Measurements from ENCODE around the gene TMEM107. TPM values are rescaled to one million over a fixed set of nuclear protein-coding genes. Genes with fewer than 3 reads are reported as not detected.

TMEM107 gene
- total and polyA plus RNA-seq, 10 of the 15 experiments (the other 5 are each of a cell fraction or from before 2014, with no cell fraction given): 7.9 to 38.7 (median 22.9) TPM

DNA sequence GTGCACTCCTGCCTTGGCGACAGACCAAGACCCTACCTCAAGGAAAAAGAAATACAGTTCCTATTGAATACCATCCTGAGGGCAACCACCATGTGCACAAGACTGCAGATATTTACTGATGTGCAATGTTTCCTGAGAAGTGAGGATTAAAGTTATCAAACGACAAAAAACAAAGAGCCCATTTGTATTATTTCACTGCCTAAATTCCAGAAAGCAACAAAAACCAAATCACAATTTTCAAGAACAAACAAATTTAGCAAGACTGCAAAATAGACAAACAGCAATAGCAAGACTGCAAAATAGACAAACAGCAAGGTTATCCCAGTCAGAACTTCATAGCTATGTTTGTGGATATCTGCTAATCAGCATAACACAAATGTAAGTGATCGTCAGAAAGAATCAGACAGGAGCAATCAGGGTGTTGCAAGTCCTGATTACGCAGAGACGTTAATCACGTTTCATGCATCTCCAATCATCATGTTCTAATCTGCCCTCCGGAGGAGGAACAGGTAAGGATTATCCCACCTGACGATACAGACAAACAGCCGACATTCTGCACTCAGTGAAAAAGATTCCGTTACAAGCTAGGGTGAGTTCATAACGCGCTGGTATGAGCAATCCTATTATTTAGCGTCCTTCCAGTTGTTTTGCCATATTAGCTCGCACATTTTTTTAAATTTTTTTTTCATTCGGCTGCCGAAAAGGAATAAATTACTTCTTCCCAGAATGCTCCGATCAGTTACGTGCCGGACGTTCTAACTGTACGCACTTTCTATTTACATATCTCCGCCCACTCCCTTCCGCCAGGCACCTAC lies 2.9 kb downstream of the TMEM107 start (continued):
- TF ChIP-seq SP1 (IDR thresholded peaks at IDR 0.05; ENCODE audit: low read depth, low read length) (peak; percentile 79), IRF4 (IDR thresholded peaks at IDR 0.05; ENCODE audit: low read depth, low read length) (peak; percentile 87), NFYA (IDR thresholded peaks at IDR 0.05; ENCODE audit: borderline replicate concordance, low read depth, low read length) (no peak), CHD2 (IDR thresholded peaks at IDR 0.05; ENCODE audit: borderline replicate concordance, low read depth, low read length) (peak; percentile 73; the same call in 1 of the 2 replicates), MEF2A (IDR thresholded peaks at IDR 0.05; ENCODE audit: insufficient read depth, low read depth, low read length) (peak; percentile 98), HCFC1 (IDR thresholded peaks at IDR 0.05; ENCODE audit: low read length) (peak; percentile 72), CEBPB (IDR thresholded peaks at IDR 0.05; ENCODE audit: borderline replicate concordance in 1 of 2, low read depth in 2 of 2, low read length in 2 of 2) (peak; percentile 82 to 100), RBBP5 (conservative IDR thresholded peaks at IDR 0.05) (no peak), MXI1 (IDR thresholded peaks at IDR 0.05; ENCODE audit: low read depth, low read length) (no peak; the same call in 1 of the 2 replicates), JUND (IDR thresholded peaks at IDR 0.05; ENCODE audit: low read depth, low read length) (no peak), SUPT20H (IDR thresholded peaks at IDR 0.05; ENCODE audit: borderline replicate concordance, control insufficient read depth, low read depth, low read length) (no peak), TCF7 (IDR thresholded peaks at IDR 0.05; ENCODE audit: borderline replicate concordance) (peak; percentile 93)
- TF ChIP-seq, protein P1, sequence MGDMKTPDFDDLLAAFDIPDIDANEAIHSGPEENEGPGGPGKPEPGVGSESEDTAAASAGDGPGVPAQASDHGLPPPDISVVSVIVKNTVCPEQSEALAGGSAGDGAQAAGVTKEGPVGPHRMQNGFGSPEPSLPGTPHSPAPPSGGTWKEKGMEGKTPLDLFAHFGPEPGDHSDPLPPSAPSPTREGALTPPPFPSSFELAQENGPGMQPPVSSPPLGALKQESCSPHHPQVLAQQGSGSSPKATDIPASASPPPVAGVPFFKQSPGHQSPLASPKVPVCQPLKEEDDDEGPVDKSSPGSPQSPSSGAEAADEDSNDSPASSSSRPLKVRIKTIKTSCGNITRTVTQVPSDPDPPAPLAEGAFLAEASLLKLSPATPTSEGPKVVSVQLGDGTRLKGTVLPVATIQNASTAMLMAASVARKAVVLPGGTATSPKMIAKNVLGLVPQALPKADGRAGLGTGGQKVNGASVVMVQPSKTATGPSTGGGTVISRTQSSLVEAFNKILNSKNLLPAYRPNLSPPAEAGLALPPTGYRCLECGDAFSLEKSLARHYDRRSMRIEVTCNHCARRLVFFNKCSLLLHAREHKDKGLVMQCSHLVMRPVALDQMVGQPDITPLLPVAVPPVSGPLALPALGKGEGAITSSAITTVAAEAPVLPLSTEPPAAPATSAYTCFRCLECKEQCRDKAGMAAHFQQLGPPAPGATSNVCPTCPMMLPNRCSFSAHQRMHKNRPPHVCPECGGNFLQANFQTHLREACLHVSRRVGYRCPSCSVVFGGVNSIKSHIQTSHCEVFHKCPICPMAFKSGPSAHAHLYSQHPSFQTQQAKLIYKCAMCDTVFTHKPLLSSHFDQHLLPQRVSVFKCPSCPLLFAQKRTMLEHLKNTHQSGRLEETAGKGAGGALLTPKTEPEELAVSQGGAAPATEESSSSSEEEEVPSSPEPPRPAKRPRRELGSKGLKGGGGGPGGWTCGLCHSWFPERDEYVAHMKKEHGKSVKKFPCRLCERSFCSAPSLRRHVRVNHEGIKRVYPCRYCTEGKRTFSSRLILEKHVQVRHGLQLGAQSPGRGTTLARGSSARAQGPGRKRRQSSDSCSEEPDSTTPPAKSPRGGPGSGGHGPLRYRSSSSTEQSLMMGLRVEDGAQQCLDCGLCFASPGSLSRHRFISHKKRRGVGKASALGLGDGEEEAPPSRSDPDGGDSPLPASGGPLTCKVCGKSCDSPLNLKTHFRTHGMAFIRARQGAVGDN (IDR thresholded peaks at IDR 0.05): peak; percentile 100
- TF ChIP-seq, protein P2, sequence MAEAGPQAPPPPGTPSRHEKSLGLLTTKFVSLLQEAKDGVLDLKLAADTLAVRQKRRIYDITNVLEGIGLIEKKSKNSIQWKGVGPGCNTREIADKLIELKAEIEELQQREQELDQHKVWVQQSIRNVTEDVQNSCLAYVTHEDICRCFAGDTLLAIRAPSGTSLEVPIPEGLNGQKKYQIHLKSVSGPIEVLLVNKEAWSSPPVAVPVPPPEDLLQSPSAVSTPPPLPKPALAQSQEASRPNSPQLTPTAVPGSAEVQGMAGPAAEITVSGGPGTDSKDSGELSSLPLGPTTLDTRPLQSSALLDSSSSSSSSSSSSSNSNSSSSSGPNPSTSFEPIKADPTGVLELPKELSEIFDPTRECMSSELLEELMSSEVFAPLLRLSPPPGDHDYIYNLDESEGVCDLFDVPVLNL (IDR thresholded peaks at IDR 0.05; ENCODE audit: low read depth, low read length): no peak
- TF ChIP-seq, protein P3, sequence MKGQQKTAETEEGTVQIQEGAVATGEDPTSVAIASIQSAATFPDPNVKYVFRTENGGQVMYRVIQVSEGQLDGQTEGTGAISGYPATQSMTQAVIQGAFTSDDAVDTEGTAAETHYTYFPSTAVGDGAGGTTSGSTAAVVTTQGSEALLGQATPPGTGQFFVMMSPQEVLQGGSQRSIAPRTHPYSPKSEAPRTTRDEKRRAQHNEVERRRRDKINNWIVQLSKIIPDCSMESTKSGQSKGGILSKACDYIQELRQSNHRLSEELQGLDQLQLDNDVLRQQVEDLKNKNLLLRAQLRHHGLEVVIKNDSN (IDR thresholded peaks at IDR 0.05; ENCODE audit: borderline replicate concordance, extremely low read length, insufficient read depth, low read depth, low read length): peak; percentile 10
- TF ChIP-seq, protein P4, sequence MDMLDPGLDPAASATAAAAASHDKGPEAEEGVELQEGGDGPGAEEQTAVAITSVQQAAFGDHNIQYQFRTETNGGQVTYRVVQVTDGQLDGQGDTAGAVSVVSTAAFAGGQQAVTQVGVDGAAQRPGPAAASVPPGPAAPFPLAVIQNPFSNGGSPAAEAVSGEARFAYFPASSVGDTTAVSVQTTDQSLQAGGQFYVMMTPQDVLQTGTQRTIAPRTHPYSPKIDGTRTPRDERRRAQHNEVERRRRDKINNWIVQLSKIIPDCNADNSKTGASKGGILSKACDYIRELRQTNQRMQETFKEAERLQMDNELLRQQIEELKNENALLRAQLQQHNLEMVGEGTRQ (IDR thresholded peaks at IDR 0.05; ENCODE audit: borderline replicate concordance, low read depth, low read length): no peak
